GM19455 (cell line): Measurements from ENCODE around the gene PPM1H.
"Not testable (repeated sequence)": the region's sequence is repeated elsewhere in the genome, so short reads cannot be mapped to it uniquely, and the experiment has no call there.

Experiments
- ATAC-seq: cut with Tn5 transposase; IDR thresholded peaks from one replicate; pipeline ENCODE4 v1.9.1; 2021; ENCODE audit not compliant: unreplicated experiment

The PPM1H gene

GRCh38 chr12:62771828-62772227 is 163.1 kb downstream of the PPM1H start:
- ATAC-seq, result no peak

DNA sequence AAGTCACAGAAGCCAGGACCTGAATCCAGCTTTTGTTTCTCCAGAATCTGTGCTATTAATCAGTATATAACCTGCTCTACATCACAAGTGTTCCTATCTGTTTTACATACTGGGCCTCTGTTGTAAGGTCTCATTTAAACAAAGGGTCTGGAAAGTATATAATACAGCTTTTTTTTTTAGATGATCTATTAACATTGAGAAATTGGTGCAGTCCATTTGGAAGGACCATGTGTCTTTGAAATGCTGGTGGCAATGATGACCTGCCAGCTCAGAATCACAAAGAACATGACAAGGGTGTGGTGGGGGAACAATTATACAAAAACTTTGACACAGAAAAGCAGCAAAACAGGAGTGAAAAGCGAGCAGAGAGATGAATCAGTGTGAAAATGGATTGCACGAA is 164.6 kb downstream of the PPM1H start:
- ATAC-seq, result no peak

GRCh38 chr12:62769076-62769619 is 165.8 kb downstream of the PPM1H start:
- no peak for ATAC-seq

DNA sequence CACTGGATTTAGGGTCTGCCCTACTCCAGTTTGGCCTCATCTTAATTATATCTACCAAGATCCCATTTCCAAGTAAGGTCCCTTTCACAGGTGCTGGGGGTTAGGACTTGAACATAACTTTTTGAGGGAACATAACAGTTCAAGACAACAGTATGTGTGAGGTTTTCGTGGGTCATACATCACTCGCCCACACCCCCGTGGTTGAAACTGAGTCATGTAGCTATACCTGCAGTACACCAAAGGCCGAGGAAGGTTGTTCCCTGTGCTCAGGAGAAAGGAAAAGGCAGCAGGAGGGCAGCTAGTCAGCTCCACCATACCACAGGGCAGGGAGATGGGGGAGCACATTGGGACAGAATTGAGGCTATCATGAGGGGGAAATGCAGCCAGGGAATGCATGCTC is 167.0 kb downstream of the PPM1H start:
- ATAC-seq, result no peak

DNA sequence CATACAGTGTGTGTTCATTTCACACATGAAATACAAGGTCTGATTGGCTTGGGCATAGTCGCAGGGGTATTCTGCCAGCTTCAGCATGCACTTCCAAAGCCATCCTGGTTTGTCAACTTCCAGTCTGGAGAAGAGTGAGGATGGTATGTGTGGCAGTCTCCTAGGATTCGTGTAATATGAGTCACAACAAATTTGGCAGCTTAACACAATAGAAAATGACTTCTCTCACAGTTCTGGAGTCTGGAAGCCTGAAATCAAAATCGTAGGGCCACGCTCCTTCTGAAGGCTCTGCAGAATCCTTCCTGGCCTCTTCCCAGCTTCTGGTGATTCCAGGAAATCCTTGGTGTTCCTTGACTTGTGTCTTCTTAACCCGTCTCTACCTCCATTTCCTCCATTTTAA is 167.5 kb downstream of the PPM1H start:
- no peak for ATAC-seq

DNA sequence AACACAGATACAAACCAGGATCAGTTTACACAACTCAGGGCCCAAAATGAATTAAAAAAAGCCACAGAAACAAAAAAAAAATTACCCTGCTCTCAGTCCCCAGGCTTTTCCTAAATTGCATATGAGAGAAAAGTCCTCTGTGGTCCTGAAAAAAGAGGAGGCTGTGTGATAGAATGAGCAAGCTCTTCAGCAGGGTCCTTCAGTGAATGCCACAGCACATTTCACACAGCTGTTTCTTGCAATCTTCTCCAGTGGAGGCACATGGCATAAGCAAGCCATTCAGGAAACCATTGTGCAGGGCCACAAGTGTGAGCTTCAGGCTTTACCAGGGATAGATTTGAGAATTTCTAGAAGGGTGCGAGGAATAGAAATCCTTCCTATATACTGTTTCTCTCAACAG is 168.5 kb downstream of the PPM1H start:
- no peak for ATAC-seq

GRCh38 chr12:62763861-62764645 is 170.9 kb downstream of the PPM1H start:
- no peak for ATAC-seq

DNA sequence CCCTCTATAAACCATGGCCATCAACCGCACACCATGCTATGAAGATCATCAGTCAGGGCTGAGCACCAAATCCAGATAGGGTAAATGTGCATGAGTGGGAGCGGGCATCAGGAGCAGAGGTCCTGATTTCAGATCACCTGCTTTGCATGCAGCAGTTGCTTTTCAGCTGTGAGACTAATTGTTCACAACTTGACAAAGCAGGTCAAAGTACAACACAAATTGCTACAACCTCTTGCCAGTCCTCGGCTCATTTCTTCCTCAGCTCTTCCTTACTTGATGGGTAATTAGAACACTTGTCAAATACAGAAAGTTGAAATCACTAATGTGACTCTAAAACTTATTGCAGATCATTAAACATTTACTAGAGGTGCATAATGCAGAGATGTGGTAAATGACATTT is 171.6 kb downstream of the PPM1H start:
- no peak for ATAC-seq

DNA sequence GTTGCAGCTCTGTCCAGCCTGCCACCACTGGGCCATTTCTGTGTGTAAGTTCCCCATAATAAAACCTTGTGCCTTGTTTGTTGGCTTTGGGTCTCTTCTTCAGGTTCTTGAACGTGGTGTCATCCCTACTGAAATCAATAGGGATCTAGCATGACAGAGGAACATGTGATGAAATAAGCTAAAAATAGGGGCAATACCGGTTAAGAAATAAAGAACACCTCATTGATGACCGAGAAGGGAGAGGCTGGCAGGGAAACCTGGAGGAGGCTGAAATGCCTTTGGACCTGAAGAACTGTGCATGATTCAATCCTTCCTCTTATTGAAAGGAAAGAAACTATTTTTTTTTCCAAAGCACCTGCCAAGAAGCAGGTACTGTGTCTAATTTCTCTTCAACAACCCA is 172.3 kb downstream of the PPM1H start:
- no peak for ATAC-seq

- no peak for ATAC-seq
Measured at GRCh38 chr12:62761658-62762057, 173.3 kb downstream of the PPM1H start.

GRCh38 chr12:62760779-62761178 is 174.2 kb downstream of the PPM1H start:
- peak; percentile 91 for ATAC-seq

DNA sequence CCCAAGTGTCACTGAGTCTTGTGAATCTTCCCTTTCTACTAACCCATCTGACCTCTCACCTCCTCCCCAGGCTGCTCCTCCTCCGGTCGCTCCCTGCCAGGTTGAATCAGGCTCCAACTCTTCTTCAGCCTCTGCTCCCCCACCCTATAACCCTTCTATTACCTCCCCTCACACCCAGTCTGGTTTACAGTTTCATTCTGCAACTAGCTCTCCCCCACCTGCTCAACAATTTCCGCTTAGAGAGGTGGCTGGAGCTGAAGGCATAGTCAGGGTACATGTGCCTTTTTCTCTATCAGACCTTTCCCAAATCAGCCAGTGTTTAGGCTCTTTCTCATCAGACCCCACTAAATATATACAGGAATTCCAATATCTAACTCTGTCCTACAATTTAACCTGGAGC is 174.6 kb downstream of the PPM1H start:
- not testable (repeated sequence) for ATAC-seq

DNA sequence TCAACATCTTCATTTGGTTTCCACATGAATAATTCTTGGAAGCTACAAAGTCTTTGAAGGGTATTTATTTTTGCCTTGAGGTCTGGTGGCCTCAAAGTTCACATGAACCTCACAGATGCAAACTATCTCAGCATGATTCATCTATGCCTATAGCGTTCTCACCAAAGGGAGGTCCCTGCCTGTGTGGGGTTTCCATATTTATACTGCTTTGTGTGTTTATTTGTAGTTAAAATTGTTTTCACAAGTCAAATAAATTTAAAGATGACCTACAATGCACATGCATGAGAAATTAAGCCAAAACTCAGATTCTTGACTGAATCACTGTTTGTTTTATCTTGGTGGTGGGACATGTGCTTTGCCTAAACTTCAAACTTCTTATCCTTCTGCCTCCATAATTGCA is 176.7 kb downstream of the PPM1H start:
- no peak for ATAC-seq

- no peak for ATAC-seq
Measured at GRCh38 chr12:62757048-62757447, 177.9 kb downstream of the PPM1H start.

DNA sequence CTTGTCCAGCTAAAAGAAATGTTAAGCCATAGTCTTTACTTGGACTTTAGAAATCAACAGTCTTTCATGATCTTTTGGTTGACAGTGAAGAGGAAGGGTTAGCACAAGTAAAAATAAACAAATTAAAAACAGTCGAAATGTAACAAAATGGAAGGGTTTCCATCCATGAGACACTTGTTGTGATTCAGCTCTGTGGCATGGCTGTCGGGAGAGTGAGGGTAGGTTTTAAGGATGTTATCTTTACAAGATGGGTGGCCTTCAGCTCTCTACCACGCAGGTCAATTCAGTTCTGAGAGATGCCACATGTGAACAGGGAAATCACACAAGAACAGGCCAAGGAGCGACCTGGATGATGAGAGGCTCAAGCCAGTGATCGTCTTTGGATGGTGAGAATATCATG is 180.2 kb downstream of the PPM1H start:
- no peak for ATAC-seq

GRCh38 chr12:62751810-62752155 is 183.2 kb downstream of the PPM1H start:
- no peak for ATAC-seq

- ATAC-seq, result no peak
Measured at GRCh38 chr12:62750941-62751809, 183.8 kb downstream of the PPM1H start.

- no peak for ATAC-seq
Measured at GRCh38 chr12:62749586-62749985, 185.4 kb downstream of the PPM1H start.

GRCh38 chr12:62748941-62749468 is 185.9 kb downstream of the PPM1H start:
- no peak for ATAC-seq

GRCh38 chr12:62744551-62744950 is 190.4 kb downstream of the PPM1H start:
- ATAC-seq, result peak; percentile 54

GRCh38 chr12:62739266-62740015 is 195.5 kb downstream of the PPM1H start:
- no peak for ATAC-seq
